ENCODE measurements around the gene GIGYF1. TPM values are rescaled to one million over a fixed set of nuclear protein-coding genes. Genes with fewer than 3 reads are reported as not detected.

The GIGYF1 gene
- total and polyA plus RNA-seq, 4 donors = 6.6 to 51.6 (median 42.1) TPM

DNA sequence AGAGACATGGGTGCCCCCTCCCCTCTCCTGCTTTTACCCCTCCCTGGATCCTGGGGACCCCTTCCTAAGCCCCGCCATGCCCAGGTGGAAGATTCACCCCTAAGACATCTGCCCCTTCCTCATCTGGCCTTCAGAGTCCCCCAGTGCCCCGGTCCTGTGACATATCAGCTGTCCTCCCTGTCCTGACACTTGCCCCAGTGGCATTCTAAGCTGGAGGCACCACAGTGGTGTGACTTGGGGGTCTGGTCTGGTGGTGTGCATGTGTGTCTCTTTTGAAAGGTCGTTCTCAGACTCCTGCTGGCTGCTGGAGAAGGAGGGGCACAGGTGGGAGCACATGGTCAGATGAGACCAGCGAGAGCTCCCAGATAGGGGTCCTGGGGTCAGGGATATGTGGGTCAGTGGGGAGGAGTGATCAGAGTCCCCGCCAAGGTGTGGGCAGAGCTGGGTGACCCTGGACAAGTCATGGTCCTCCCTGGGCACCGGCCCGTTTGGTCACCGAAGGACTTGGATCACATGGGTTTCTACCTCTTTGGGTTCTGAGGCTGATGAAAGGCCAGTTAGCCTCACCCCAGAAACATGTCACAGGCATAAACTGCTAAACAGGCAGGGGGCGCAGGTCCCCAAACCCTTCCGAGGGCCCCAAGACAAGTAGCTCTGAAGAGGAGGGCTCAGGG lies 52.1 kb downstream of the GIGYF1 start:
- Histone ChIP-seq H3K4me1 (ENCODE audit: control insufficient read depth in 1 of 2, insufficient read depth in 2 of 2, low read length in 2 of 2) (no peaks in the 10 kb centered on the region), H3K36me3 (ENCODE audit: control insufficient read depth in 1 of 2, insufficient read depth in 2 of 2, low read length in 1 of 2) (no peaks in the 10 kb centered on the region), H3K9me3 (ENCODE audit: control insufficient read depth, low read length) (no peaks in the 10 kb centered on the region), H3K27ac (ENCODE audit: low read depth in 1 of 2, low read length in 2 of 2) (no peak overlapping the region), H3K27me3 (ENCODE audit: control insufficient read depth in 1 of 2, insufficient read depth in 2 of 2, low read length in 1 of 2) (no peaks in the 10 kb centered on the region), H3K4me3 (ENCODE audit: low read length in 2 of 2) (no peak overlapping the region)
- WGBS, 2 donors = 77 to 78% methylated on average over 10 of the region's 10 CpGs
- ATAC-seq (ENCODE audit: low FRiP score) (no peak), DNase-seq (no peak)
- intact Hi-C loops (cut with DNase I) = no loop called here

DNA sequence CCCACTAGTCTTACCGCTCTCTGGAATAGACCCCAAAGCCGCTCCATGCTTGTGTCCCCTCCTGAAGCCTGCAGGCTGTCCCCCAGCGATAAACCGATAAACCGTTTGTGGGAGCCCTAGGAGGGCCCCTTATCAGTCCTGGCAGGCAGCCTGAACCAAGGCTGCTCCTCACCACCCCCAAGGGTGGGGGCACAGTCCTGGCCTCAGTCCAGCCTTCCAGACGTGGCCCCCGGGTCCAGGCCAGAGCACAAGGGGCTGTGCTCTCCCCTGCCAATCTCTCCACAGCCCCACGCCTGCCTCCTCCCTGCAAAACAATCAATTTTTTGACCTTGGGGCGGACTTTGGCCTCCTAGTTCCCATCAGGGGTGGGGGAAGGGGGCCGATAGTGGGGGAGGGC lies 52.6 kb downstream of the GIGYF1 start, which contains the start of gene TFR2:
Gene TFR2 (minus strand): TSS at position 90 of the 397 bp plus-strand sequence. CDS start 43 bp downstream, at position 47.
- Histone ChIP-seq H3K27me3 (ENCODE audit: control insufficient read depth in 1 of 2, insufficient read depth in 2 of 2, low read length in 1 of 2) (no peaks in the 10 kb centered on the region), H3K27ac (ENCODE audit: low read depth in 1 of 2, low read length in 2 of 2) (no peak within 1 kb of the TSS), H3K9me3 (ENCODE audit: control insufficient read depth, low read length) (no peaks in the 10 kb centered on the region), H3K4me1 (ENCODE audit: control insufficient read depth in 1 of 2, insufficient read depth in 2 of 2, low read length in 2 of 2) (no peaks in the 10 kb centered on the region), H3K36me3 (ENCODE audit: control insufficient read depth in 1 of 2, insufficient read depth in 2 of 2, low read length in 1 of 2) (no peaks in the 10 kb centered on the region), H3K4me3 (ENCODE audit: low read length in 2 of 2) (no peak within 1 kb of the TSS)
- ATAC-seq (ENCODE audit: low FRiP score) (no peak), DNase-seq (no peak)
- whole genome bisulfite sequencing, 2 donors = 45 to 47% methylated on average over 9 to 10 of the region's 10 CpGs
- intact Hi-C loops (cut with DNase I) = no loop called here

DNA sequence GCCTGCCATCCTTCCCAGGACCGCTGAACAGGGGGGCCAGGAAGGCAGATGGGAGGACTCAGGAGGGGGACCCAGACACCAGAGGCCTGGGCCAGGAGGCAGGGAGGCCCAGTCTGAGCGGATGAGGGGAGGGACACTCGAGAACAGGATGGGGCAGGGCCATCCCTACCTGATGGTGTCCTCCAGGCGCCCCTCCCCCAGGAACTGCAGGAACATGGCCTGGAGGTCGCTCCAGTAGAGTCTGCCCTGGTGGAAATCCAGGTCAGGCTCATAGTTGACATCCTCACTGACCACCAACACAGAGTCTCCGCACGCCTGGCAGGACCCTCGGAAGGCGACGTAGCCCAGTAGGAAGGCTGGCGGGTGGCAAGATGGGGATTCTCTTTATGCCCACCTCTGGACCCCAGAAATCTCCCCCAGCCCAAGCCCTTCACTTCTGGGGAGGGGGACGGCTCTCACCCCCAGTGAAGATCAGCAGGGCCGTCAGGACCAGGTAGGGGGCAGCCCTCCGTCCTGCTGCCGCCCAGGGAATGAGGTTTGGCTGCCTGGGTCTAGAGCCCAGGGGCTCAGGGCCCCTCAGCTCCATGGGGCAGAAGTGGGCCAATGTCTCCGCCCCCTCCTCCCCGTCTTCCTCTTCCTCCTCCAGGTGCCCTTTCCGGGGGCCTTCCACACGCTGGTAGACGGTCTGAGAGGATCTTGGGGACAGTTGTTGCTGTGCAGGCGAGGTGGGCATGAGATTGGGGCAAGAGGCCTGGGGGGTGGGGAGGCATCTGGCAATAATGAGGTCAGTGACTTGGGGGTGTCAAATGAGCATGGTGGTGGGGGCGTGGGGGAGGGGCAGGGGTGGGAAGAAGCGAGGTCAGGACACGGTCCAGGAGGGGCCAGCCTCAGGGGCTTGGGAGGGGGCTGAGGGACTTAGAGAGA lies 53.3 kb downstream of the GIGYF1 start:
- Histone ChIP-seq H3K27me3 (ENCODE audit: control insufficient read depth in 1 of 2, insufficient read depth in 2 of 2, low read length in 1 of 2) (no peaks in the 10 kb centered on the region), H3K4me1 (ENCODE audit: control insufficient read depth in 1 of 2, insufficient read depth in 2 of 2, low read length in 2 of 2) (no peaks in the 10 kb centered on the region), H3K4me3 (ENCODE audit: low read length in 2 of 2) (no peak overlapping the region), H3K27ac (ENCODE audit: low read depth in 1 of 2, low read length in 2 of 2) (no peak overlapping the region), H3K9me3 (ENCODE audit: control insufficient read depth, low read length) (no peaks in the 10 kb centered on the region), H3K36me3 (ENCODE audit: control insufficient read depth in 1 of 2, insufficient read depth in 2 of 2, low read length in 1 of 2) (no peaks in the 10 kb centered on the region)
- DNase-seq (no peak), ATAC-seq (ENCODE audit: low FRiP score) (peak; percentile 42)
- WGBS, 2 donors = 62 to 68% methylated on average over 21 to 24 of the region's 24 CpGs
- intact Hi-C loops (cut with DNase I) = no loop called here

GRCh38 chr7:100639995-100640516 lies 54.0 kb downstream of the GIGYF1 start:
- intact Hi-C loops (cut with DNase I) = no loop called here
- H3K27ac ChIP-seq (ENCODE audit: low read depth in 1 of 2, low read length in 2 of 2) = no peak overlapping the region
- no peak overlapping the region for H3K4me3 ChIP-seq (ENCODE audit: low read length in 2 of 2)
- no peaks in the 10 kb centered on the region for H3K4me1 ChIP-seq (ENCODE audit: control insufficient read depth in 1 of 2, insufficient read depth in 2 of 2, low read length in 2 of 2)
- WGBS, 2 donors = 67 to 74% methylated on average over 17 of the region's 17 CpGs
- DNase-seq (no peak), ATAC-seq (ENCODE audit: low FRiP score) (no peak)
- H3K36me3 ChIP-seq (ENCODE audit: control insufficient read depth in 1 of 2, insufficient read depth in 2 of 2, low read length in 1 of 2) = no peaks in the 10 kb centered on the region
- no peaks in the 10 kb centered on the region for H3K9me3 ChIP-seq (ENCODE audit: control insufficient read depth, low read length)
- H3K27me3 ChIP-seq (ENCODE audit: control insufficient read depth in 1 of 2, insufficient read depth in 2 of 2, low read length in 1 of 2) = no peaks in the 10 kb centered on the region

DNA sequence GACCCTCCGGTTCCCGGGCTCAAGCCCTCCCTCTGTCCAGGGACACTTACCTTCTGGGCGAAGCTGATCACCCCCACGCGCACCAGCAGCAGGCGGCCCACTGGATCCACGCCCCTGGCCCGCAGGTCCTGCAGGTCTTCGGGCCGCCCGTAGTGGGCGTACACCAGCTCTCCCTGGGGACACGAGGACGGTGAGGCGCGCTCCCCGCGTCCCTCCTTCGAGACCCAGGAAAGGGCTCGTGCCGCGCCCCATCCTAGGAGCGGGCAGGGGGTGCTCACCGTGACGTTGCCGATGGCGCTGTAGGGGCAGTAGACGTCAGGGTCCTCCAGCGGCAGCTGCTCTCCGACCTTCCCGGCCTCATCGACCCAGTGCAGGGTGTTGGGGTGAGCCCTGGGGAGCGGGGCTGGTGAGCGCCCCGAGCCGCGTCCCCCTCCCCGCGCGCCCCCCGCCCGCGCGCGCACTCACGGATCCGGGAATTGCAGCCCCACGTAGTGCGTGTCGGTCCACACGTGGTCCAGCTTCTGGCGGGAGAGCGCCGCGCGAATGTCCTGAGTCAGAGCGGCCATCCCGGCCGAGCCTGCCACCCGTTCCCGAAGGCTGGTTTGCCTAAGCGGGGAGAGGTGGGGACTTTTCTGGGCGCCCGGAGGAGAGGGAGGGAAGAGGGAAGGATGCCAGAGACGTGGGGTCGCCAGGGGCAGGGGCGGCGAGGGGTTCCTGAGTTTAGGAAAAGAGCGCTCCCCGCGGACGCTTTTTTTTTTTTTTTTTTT lies 60.9 kb downstream of the GIGYF1 start:
- intact Hi-C loops (cut with DNase I) = no loop called here
- Histone ChIP-seq H3K4me1 (ENCODE audit: control insufficient read depth in 1 of 2, insufficient read depth in 2 of 2, low read length in 2 of 2) (no peaks in the 10 kb centered on the region), H3K36me3 (ENCODE audit: control insufficient read depth in 1 of 2, insufficient read depth in 2 of 2, low read length in 1 of 2) (no peaks in the 10 kb centered on the region), H3K4me3 (ENCODE audit: low read length in 2 of 2) (peak overlapping the region; percentile 3 to 24), H3K27ac (ENCODE audit: low read depth in 1 of 2, low read length in 2 of 2) (no peak overlapping the region), H3K27me3 (ENCODE audit: control insufficient read depth in 1 of 2, insufficient read depth in 2 of 2, low read length in 1 of 2) (no peaks in the 10 kb centered on the region), H3K9me3 (ENCODE audit: control insufficient read depth, low read length) (no peaks in the 10 kb centered on the region)
- peak; percentile 63 for ATAC-seq (ENCODE audit: low FRiP score)
- DNase-seq = peak in 1 of 2 donors; percentile 84
- WGBS, 2 donors = 1 to 2% methylated on average over 70 to 72 of the region's 72 CpGs

DNA sequence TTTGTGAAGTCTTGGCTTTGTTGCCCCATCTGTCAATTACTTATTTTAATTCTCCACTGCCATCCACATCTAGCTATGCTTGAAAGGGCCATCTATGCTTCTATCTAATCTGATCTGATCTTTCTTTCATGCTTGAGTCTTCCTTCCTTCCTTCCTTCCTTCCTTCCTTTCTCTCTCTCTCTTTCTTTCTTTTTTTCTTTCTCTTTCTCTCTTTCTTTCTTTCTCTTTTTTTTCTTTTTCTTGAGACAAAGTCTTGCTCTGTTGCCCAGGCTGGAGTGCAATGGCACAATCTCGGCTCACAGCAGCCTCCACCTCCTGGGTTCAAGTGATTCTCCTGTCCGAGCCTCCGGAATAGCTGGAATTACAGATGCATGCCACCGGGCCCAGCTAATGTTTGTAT lies 64.0 kb downstream of the GIGYF1 start:
- Histone ChIP-seq H3K36me3 (ENCODE audit: control insufficient read depth in 1 of 2, insufficient read depth in 2 of 2, low read length in 1 of 2) (no peaks in the 10 kb centered on the region), H3K27me3 (ENCODE audit: control insufficient read depth in 1 of 2, insufficient read depth in 2 of 2, low read length in 1 of 2) (no peaks in the 10 kb centered on the region), H3K9me3 (ENCODE audit: control insufficient read depth, low read length) (no peaks in the 10 kb centered on the region), H3K4me1 (ENCODE audit: control insufficient read depth in 1 of 2, insufficient read depth in 2 of 2, low read length in 2 of 2) (no peaks in the 10 kb centered on the region), H3K4me3 (ENCODE audit: low read length in 2 of 2) (no peak overlapping the region), H3K27ac (ENCODE audit: low read depth in 1 of 2, low read length in 2 of 2) (no peak overlapping the region)
- DNase-seq (no peak), ATAC-seq (ENCODE audit: low FRiP score) (no peak)
- 85 to 92% methylated on average over 4 of the region's 4 CpGs for WGBS, 2 donors
- intact Hi-C loops (cut with DNase I) = no loop called here

Other genes with a start within 250 kb of the GIGYF1 start
- gene SPACDR, start 230.0 kb downstream of the GIGYF1 start, total RNA-seq = 1 to 10 TPM; 1.0 to 2.0 TPM
- under 1 TPM in 1 of 2 donors, not detected in 1; 0.31 TPM for gene SPACDR, start 230.0 kb downstream of the GIGYF1 start, polyA plus RNA-seq
- 10 to 100 TPM; 31.2 to 46.5 TPM for gene TSC22D4, start 215.0 kb downstream of the GIGYF1 start, total RNA-seq
- gene TSC22D4, start 215.0 kb downstream of the GIGYF1 start, polyA plus RNA-seq = 10 to 100 TPM; 18.8 to 35.5 TPM
- 1 to 10 TPM in 1 of 2 donors, under 1 TPM in 1; 0.75 to 1.3 TPM for gene NYAP1, start 210.3 kb downstream of the GIGYF1 start, total RNA-seq
- gene NYAP1, start 210.3 kb downstream of the GIGYF1 start, polyA plus RNA-seq = under 1 TPM; 0.18 to 0.25 TPM
- gene AGFG2, start 155.0 kb downstream of the GIGYF1 start, total RNA-seq = 10 to 100 TPM; 28.4 to 29.2 TPM
- 10 to 100 TPM in 1 of 2 donors, 1 to 10 TPM in 1; 6.4 to 14.6 TPM for gene AGFG2, start 155.0 kb downstream of the GIGYF1 start, polyA plus RNA-seq
- 1 to 10 TPM; 2.1 to 7.5 TPM for gene SAP25, start 120.3 kb downstream of the GIGYF1 start, total RNA-seq
- gene SAP25, start 120.3 kb downstream of the GIGYF1 start, polyA plus RNA-seq = 1 to 10 TPM in 1 of 2 donors, under 1 TPM in 1; 0.75 to 9.9 TPM
- gene LRCH4, start 108.1 kb downstream of the GIGYF1 start, total RNA-seq = 10 to 100 TPM; 39.1 to 56.0 TPM
- gene LRCH4, start 108.1 kb downstream of the GIGYF1 start, polyA plus RNA-seq = 10 to 100 TPM; 26.3 to 68.2 TPM
- under 1 TPM in 1 of 2 donors, not detected in 1; 0.81 TPM for gene FBXO24, start 107.9 kb downstream of the GIGYF1 start, total RNA-seq
- 1 to 10 TPM in 1 of 2 donors, not detected in 1; 1.2 TPM for gene FBXO24, start 107.9 kb downstream of the GIGYF1 start, polyA plus RNA-seq
- 100 to 1,000 TPM in 1 of 2 donors, 10 to 100 TPM in 1; 75.1 to 277 TPM for gene PCOLCE, start 91.9 kb downstream of the GIGYF1 start, total RNA-seq
- gene PCOLCE, start 91.9 kb downstream of the GIGYF1 start, polyA plus RNA-seq = 100 to 1,000 TPM in 1 of 2 donors, 10 to 100 TPM in 1; 34.3 to 341 TPM
- gene MOSPD3, start 81.7 kb downstream of the GIGYF1 start, total RNA-seq = 10 to 100 TPM; 15.1 to 19.1 TPM
- gene MOSPD3, start 81.7 kb downstream of the GIGYF1 start, polyA plus RNA-seq = 10 to 100 TPM; 14.0 to 33.0 TPM
- gene TFR2, start 52.7 kb downstream of the GIGYF1 start, total RNA-seq = 1 to 10 TPM in 1 of 2 donors, under 1 TPM in 1; 0.45 to 2.1 TPM
- gene TFR2, start 52.7 kb downstream of the GIGYF1 start, polyA plus RNA-seq = not detected
- not detected for gene ACTL6B, start 37.8 kb downstream of the GIGYF1 start, total RNA-seq
- gene ACTL6B, start 37.8 kb downstream of the GIGYF1 start, polyA plus RNA-seq = not detected
- 100 to 1,000 TPM; 185 to 204 TPM for gene GNB2, start 20.5 kb downstream of the GIGYF1 start, total RNA-seq
- 100 to 1,000 TPM; 107 to 227 TPM for gene GNB2, start 20.5 kb downstream of the GIGYF1 start, polyA plus RNA-seq
- 10 to 100 TPM; 16.4 to 17.9 TPM for gene POP7, start 11.9 kb upstream of the GIGYF1 start, total RNA-seq
- gene POP7, start 11.9 kb upstream of the GIGYF1 start, polyA plus RNA-seq = 10 to 100 TPM; 29.6 to 31.8 TPM
- not detected for gene EPO, start 26.2 kb upstream of the GIGYF1 start, total RNA-seq
- gene EPO, start 26.2 kb upstream of the GIGYF1 start, polyA plus RNA-seq = under 1 TPM in 1 of 2 donors, not detected in 1; 0.26 TPM
- gene ZAN, start 39.3 kb upstream of the GIGYF1 start, total RNA-seq = not detected
- gene ZAN, start 39.3 kb upstream of the GIGYF1 start, polyA plus RNA-seq = not detected
- 10 to 100 TPM; 44.8 to 71.6 TPM for gene EPHB4, start 133.3 kb upstream of the GIGYF1 start, total RNA-seq
- gene EPHB4, start 133.3 kb upstream of the GIGYF1 start, polyA plus RNA-seq = 1 to 10 TPM; 4.3 to 4.5 TPM
- gene SLC12A9, start 158.5 kb upstream of the GIGYF1 start, total RNA-seq = 10 to 100 TPM; 20.3 to 34.3 TPM
- 10 to 100 TPM in 1 of 2 donors, 1 to 10 TPM in 1; 8.5 to 43.9 TPM for gene SLC12A9, start 158.5 kb upstream of the GIGYF1 start, polyA plus RNA-seq
- gene TRIP6, start 173.1 kb upstream of the GIGYF1 start, total RNA-seq = 10 to 100 TPM; 77.3 to 80.3 TPM
- 100 to 1,000 TPM in 1 of 2 donors, 10 to 100 TPM in 1; 39.3 to 136 TPM for gene TRIP6, start 173.1 kb upstream of the GIGYF1 start, polyA plus RNA-seq
- 100 to 1,000 TPM in 1 of 2 donors, 10 to 100 TPM in 1; 95.5 to 118 TPM for gene SRRT, start 180.9 kb upstream of the GIGYF1 start, total RNA-seq
- gene SRRT, start 180.9 kb upstream of the GIGYF1 start, polyA plus RNA-seq = 100 to 1,000 TPM in 1 of 2 donors, 10 to 100 TPM in 1; 22.2 to 151 TPM
- 1 to 10 TPM; 2.0 to 2.6 TPM for gene UFSP1, start 195.5 kb upstream of the GIGYF1 start, total RNA-seq
- 1 to 10 TPM; 1.5 to 2.0 TPM for gene UFSP1, start 195.5 kb upstream of the GIGYF1 start, polyA plus RNA-seq
- 1 to 10 TPM; 2.0 to 2.6 TPM for gene ACHE, start 201.6 kb upstream of the GIGYF1 start, total RNA-seq
- gene ACHE, start 201.6 kb upstream of the GIGYF1 start, polyA plus RNA-seq = 1 to 10 TPM; 1.0 to 1.1 TPM